ENCODE results near the gene C2CD5.
"Not testable (repeated sequence)": the region's sequence is repeated elsewhere in the genome, so short reads cannot be mapped to it uniquely, and the experiment has no call there.

C2CD5 gene

DNA sequence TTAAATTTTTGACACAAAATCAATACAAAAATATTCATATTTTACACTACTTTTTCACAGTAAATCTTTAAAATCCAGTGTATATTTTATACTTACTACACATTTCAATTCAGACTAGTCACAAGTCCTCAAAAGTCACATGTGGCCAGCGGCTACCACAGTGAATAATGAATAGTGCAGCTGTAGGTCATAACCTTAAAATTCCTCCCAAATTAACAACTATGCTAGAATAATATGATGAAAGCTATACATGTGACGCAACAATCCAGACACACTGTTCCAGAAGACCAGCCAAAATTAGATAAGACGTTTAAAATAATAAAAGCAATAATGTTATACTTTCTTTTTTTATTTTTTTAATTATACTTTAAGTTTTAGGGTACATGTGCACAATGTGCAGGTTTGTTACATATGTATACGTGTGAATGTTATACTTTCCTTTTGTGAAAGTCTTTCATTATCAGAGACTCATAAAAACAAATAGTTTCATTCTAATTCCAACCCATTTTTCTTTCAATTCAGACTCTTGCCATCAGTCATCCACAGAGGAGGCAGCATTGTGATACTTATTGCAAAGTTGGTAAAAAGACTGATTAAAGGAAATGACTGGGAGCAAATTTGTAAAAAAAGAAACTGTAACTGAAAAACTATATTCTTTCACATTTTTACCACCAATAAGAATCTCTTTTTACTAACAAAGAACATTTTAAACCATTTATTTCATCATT, 67.0 kb downstream of the C2CD5 start:
- DNase-seq, result no peak

- no peak for DNase-seq
Measured at GRCh38 chr12:22476133-22476532, 68.2 kb downstream of the C2CD5 start.

GRCh38 chr12:22474970-22475720, 69.2 kb downstream of the C2CD5 start:
- no peak for DNase-seq

DNA sequence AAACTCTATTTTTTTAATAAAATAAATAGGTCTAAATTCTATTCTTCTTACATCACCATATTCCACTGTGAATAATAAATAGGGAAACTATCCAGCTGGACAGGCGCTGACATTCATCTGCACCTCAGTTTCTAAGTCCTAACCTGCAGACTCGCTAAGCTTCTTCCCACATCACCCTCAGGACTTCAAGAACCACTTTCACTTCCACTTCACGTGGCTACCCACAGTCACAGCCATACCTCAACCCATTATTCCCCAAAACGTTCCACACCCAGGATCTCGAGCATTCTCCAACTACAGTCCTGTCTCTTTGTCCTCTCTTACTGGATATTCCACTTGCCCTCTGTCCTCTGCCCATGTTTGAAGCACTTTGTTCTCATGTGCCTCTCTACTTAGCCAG, 71.1 kb downstream of the C2CD5 start:
- no peak for DNase-seq

DNA sequence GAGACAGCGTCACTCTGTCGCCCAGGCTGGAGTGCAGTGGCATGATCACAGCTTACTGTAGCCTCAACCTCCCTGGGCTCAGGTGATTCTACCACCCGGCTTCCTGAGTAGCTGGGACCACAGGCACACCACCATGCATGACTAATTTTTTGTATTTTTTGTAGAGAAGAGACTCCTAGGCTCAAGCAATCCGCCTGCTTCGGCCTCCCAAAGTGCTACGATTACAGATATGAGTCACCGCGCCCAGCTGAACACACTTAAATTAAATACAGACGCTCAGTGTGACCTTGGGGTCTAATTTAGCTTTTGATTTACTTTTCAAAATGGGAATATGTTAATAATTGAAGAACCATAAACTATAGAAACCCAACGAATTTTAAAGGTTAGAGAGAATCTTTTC, 77.2 kb downstream of the C2CD5 start:
- DNase-seq, result no peak

- no peak for DNase-seq
Measured at GRCh38 chr12:22463306-22463705, 81.0 kb downstream of the C2CD5 start.

GRCh38 chr12:22461786-22462185, 82.6 kb downstream of the C2CD5 start:
- no peak for DNase-seq

GRCh38 chr12:22459838-22460490, 84.4 kb downstream of the C2CD5 start:
- DNase-seq, result no peak

DNA sequence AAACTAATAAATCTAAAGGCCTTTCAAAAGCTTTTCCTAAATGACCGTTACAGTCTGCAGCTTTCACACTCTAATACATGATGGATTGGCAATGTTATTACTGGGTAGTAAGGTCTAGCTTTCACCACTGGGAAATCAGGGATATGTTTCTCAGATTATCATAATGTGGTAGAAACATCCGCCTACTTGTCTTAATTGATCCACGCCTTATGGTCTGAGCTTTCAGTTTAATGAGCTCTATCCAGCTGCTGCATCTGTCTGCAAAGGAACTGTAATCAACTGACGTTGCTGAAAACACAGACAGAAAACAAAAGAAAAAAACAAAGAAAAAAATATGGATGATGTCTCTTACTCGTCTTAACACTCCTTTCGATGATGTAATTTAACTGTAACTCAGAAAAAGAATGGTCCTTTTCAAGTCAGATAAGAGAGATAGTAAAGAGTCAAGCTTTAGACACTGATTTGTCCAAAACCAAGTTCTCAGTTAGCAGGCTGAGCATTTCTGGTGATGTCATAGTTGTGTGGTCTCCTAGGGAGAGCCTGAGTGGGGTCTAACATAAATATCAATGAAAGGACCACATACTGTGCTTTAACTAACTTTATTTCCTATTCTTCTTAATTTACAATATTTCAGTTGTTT, 85.9 kb downstream of the C2CD5 start:
- no peak for DNase-seq

- no peak for DNase-seq
Measured at GRCh38 chr12:22457085-22457484, 87.3 kb downstream of the C2CD5 start.

DNA sequence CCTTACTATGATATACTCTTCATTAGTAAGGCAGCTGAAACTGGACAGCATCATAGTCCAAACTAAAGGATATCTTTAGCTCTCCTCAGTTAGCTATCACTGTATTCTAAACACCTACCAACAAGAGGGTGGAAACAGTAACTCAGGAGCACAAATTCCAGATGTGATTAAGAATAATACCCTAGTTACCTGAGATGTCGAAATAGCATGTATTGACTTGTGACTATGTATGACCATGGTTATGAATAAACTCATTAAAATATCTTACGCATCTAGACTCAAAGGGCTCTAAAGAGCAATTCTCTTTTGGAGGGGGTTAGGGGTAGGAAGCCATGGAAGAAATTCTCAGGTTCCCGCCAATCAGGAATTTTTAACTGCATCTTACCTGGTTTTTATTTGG, 90.8 kb downstream of the C2CD5 start:
- DNase-seq, result no peak

GRCh38 chr12:22447223-22447622, 97.1 kb downstream of the C2CD5 start:
- no peak for DNase-seq

DNA sequence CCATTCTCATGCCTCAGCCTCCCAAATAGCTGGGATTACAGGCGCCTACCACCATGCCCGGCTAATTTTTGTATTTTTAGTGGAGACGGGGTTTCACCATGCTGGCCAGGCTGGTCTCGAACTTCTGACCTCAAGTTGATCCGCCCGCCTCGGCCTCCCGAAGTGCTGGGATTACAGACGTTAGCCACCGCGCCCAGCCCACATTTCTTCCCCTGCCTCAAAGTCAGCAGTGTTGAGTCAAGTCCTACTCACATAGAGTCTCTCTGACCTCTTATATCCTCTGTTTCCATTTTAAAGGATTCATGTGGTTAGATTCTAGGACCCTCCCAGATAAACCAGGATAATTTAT, 100.1 kb downstream of the C2CD5 start:
- DNase-seq, result not testable (repeated sequence)

DNA sequence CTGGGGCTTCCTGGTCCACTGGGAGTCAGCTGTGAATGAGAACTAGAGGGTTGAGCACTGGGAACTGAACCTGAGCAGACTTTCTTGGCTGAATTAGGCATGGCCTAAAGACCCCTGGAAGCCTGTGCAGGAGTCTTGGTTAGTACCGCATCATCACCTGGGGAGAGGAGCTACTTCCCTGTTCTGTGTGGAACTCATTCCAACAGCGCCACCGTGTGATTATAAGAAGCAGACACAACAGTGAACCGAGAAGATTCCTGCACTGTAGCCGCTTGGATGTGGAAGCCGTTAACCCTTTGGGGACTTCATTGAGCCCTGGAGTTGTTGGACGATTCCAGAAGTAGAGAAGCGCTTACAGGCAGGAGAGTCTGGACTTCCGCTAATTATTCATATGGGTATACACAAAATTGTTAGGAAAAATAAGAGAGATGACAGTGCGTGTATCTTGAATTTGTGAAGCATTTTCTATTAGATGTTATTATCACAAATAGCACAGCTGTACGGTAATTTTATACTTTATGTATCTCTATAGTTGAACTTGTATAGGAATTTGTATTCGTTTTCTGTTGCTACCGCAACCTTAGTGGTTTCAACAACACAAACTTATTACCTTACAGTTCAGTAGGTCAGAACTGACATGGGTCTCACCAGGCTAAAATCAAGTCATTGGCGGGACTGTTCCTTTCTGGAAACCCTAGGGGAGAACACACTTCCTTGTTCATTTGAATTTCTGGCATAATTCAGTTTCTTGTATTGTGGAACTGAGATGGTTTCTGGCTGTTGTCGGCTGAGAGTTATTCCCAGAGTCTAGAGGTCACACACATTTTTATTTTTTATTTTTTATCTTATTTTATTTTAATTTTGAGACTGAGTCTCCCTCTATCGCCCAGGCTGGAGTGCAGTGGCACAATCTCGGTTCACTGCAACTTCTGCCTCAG, 100.7 kb downstream of the C2CD5 start:
- peak; percentile 71 for DNase-seq

DNA sequence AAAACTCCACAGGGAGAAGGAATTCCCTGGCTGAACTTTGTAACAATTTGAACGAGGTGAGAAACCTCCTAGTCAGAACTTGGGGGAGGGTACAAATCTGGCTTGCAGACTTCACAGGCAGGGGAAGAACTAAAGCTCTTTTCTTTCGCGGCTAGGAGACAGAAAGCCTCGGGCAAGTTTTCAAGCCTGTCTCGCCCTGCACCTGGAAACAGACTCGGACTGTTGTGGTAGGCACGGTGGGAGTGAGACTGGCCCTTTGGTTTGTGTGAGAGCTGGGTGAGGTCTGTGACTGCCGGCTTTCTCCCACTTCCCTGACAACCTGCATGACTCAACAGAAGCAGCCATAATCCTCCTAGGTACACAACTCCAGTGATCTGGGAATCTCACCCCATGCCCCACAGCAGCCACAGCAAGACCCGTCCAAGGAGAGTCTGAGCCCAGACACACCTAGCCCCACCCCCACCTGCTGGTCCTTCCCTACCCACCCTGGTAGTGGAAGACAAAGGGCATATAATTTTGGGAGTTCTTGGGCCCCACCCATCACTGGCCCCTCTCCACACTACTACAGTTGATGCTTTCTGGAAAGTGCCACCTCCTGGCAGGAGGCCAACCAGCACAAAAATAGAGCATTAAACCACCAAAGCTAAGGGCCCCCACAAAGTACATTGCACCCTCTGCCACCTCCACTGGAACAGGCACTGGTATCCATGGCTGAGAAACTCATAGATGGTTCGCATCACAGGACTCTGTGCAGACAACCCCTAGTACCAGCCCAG, 107.1 kb downstream of the C2CD5 start:
- no peak for DNase-seq

DNA sequence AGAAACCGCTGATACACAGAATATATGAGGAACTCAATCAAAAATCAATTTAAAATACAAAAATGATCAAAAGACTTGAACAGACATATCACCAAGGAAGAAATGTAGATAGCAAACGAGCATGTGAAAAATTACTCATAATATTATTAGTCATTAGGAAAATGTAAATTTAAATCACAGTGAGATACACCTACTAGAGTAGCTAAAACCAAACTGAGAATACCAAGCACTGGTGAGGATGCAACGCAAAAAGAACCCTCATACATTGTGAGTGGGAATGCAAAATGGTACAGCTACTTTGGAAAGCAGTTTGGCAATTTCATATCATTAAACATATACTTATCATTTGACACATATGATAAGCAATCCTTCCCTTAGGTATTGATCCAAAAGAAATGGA, 108.8 kb downstream of the C2CD5 start:
- no peak for DNase-seq

DNA sequence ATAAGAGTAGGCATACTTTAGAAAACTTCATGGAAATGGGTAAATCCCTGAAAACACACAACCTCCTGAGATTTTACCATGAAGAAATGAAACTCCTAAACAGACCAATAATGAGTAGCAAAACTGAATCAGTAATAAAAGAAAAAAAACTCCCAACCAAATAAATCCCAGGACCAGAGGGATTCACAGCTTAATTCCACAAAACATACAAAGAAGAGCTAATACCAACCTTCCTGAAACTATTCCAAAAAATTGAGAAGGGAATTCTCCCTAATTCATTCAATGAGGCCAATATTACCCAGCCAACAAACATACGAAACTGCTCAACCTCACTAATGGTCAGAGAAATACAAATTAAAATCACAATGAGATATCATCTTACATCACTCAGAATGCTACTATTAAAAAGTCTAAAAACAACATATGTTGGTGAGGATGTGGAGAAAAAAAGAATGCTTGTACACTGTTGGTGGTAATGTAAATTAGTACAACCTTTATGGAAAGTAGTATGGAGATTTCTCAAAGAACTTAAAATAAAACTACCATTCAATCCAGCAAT, 112.6 kb downstream of the C2CD5 start:
- DNase-seq, result no peak

DNA sequence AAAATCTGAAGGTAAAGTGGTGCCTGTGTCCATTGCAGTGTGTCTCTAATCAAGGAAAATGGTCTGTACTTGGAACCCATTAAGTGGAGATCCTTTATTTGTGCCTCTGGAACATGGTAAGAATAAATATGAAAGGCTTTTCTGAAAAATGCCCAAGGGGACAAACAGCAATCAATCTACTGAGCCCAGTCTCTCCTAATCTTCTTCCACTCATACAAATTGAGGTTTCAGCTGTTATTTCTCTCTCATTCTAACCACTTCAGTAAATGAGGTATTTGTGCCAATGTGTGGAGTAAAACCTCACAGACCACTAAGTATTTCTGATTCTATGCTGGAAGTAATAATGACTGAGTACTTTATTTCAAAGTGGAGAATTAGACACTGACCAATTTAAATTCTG, 127.5 kb downstream of the C2CD5 start:
- no peak for DNase-seq

DNA sequence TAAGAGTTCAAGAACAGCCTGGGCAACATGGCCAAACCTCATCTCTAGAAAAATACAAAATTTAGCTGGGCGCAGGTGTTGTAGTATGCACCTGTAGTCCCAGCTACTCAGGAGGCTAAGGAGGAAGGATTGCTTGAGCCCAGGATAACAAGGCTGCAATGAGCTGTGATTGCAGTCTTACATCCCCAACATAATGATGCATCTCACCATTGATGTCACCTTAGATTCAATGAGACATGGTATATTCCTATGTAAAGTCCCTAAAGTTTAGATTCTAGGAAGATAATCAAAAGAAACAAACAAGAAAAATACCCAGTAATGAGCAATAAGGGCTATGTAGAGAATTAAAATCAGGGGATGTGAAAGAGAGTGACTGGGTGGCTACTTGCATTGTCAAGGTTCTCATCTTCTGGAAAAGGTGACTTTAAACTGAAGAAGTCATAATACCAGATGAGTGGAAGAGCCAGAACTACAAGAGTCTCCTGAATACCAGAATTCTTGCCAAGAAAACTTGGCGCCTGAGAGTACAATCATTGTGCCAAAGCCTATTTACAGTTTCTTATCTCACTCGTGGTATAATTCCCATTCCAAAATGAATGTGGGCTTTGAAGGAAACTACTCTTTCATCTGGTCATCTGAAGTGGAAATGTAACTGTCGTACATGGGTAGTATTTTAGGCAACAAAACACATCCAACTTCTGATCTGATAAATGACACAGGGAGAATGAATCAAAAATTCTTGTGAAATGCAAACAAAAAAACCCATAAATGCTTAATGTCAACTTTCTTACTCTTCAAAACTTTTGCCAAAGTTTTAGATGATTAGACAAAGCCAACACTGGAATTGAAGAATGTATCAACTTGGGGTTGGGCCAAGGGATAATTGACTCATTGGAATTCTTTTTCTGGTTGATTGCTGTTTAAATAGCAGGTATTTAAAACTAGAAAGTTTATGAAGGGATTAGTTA, 128.7 kb downstream of the C2CD5 start:
- DNase-seq, result no peak

GRCh38 chr12:22414742-22415141, 129.6 kb downstream of the C2CD5 start:
- DNase-seq, result no peak
